ENCODE data around the gene FCRLA.
"Not testable (repeated sequence)": the region's sequence is repeated elsewhere in the genome, so short reads cannot be mapped to it uniquely, and the experiment has no call there.

Gene FCRLA

DNA sequence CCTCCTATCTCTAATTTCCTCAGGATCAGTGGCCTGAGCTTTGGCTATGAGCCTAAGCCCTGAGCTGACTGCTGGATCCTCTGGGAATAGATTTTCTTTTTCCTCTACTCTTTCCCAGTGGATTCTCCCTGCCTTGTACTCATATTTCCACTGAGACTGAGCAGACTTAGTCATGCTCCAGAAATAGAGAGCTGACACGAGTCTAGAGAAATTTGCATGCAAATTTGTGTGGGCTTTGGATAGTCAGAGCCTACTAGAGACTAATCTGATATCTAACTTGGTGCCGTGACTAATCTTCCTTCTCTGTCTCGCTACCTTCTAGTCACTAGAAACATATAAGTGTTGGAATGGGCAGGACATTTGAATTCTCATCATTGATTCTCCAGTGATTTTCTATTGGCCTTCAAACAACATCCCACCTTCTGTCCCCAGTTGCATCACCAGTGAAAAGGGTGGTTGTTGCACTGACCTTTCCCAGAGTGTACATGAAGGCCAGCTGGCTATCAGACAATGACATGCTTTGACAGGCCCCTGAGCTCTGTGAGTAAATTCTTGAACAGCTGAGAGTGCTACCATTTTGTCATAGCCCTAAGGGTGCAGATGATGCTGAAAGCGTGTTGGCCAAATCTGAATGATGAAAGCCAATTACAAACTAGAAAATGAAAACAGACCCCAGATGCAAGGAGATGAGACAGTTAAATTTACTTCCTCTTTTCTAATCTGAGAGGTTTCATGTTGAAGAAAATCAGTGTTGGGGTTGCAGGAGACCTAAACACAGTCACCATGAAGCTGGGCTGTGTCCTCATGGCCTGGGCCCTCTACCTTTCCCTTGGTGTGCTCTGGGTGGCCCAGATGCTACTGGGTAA is at the start of gene FCRLA:
Gene FCRLA (plus strand): TSS at position 748 of the 866 bp plus-strand sequence. CDS start 36 bp downstream, at position 784.
- Mint-ChIP-seq H3K4me3 (no peak within 1 kb of the TSS), H3K9me3 (no peaks in the 10 kb centered on the region), H3K4me1 (no peaks in the 10 kb centered on the region), H3K27ac (no peak within 1 kb of the TSS), H3K36me3 (no peaks in the 10 kb centered on the region)
- peak in 1 of 2 donors; percentile 41 for DNase-seq (ENCODE audit: low spot score in 2 of 2)
- peak; percentile 92 for ATAC-seq

- H3K27ac Mint-ChIP-seq; H3K9me3 Mint-ChIP-seq; H3K4me1 Mint-ChIP-seq; ATAC-seq; H3K36me3 Mint-ChIP-seq; DNase-seq (ENCODE audit: low spot score in 2 of 2); H3K4me3 Mint-ChIP-seq: not testable (repeated sequence)
These were observed 48.5 kb upstream of the FCRLA start for GRCh38 chr1:161658524-161658923.

GRCh38 chr1:161661660-161662311 is 45.2 kb upstream of the FCRLA start:
- not testable (repeated sequence) for DNase-seq (ENCODE audit: low spot score in 2 of 2); H3K9me3 Mint-ChIP-seq; H3K4me3 Mint-ChIP-seq; H3K36me3 Mint-ChIP-seq; H3K4me1 Mint-ChIP-seq; ATAC-seq; H3K27ac Mint-ChIP-seq

DNA sequence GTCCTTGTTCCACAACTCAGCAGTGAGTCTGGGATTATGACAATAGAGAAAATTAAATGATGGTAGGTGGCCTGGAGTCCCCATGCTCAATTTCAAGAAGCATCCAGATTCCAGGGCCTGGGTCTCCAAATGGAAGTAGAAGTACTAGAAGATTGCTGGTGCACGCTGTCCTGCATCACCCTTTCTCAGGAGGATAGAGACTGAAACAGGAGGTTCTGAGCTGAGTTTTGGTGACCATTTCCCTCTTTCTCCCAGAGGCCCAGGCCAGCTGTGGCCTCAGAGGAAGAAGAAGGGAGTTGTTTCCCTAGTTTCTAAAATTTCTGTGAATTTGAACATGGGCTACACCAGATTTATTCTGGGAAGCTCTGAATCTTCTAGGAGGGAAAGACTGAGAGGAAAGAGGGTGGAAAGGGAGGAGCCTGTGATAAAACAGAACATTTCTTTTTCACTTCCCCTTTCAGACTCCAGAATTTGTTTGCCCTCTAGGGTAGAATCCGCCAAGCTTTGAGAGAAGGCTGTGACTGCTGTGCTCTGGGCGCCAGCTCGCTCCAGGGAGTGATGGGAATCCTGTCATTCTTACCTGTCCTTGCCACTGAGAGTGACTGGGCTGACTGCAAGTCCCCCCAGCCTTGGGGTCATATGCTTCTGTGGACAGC is 44.2 kb upstream of the FCRLA start, which contains the start of gene FCGR2B:
Gene FCGR2B (plus strand): TSS at position 460 of the 656 bp plus-strand sequence. CDS start 99 bp downstream, at position 559.
- H3K4me1 Mint-ChIP-seq, H3K4me3 Mint-ChIP-seq, ATAC-seq: not testable (repeated sequence)

DNA sequence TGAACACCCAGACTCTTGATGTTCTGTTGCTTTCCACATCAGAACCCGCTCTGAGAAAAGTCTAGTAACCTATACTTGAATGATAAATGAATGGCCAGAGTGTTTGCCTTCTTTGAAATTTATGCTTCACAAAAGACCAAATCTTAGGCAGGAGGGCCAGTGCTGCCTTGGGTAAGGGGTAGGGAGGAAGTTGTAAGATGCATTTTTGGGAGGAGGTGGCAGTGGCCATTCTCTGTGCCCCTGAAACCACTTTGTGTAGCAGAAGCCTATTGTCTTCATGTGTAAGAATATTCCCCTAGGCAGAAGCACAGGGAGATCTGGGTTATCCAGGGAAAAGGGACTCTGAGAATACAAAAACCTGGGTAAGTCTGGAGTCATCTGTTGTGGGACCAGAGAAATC is 43.5 kb upstream of the FCRLA start:
- not testable (repeated sequence) for H3K9me3 Mint-ChIP-seq; H3K4me1 Mint-ChIP-seq; DNase-seq (ENCODE audit: low spot score in 2 of 2); ATAC-seq; H3K27ac Mint-ChIP-seq; H3K36me3 Mint-ChIP-seq; H3K4me3 Mint-ChIP-seq

More for the DNA sequence above, 44.2 kb upstream of the FCRLA start, which contains the start of gene FCGR2B:
- DNase-seq (ENCODE audit: low spot score in 2 of 2); H3K36me3 Mint-ChIP-seq; H3K9me3 Mint-ChIP-seq; H3K27ac Mint-ChIP-seq: not testable (repeated sequence)

DNA sequence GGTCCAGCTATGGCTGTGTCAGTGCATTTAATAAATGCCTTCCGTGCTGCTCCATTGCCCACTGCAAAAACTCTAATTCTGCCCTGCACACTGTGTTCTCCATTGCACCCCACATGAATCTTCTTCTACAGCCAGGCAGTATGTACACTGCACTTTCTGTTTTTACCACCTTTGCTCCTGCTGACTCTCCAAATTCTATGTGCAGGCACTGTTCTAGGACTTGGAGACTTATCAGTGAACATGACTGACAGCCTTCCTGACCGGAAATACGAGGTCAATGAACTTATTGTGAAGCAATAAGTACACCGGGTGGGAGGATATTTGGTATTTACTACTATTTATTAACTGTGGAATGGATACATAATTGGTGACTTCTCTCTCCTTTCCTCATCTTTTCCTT is 42.3 kb upstream of the FCRLA start:
- H3K9me3 Mint-ChIP-seq; H3K4me1 Mint-ChIP-seq; H3K4me3 Mint-ChIP-seq; ATAC-seq; H3K36me3 Mint-ChIP-seq; H3K27ac Mint-ChIP-seq; DNase-seq (ENCODE audit: low spot score in 2 of 2): not testable (repeated sequence)

GRCh38 chr1:161671045-161672020 is 35.7 kb upstream of the FCRLA start:
- not testable (repeated sequence) for H3K27ac Mint-ChIP-seq; H3K36me3 Mint-ChIP-seq; DNase-seq (ENCODE audit: low spot score in 2 of 2); H3K9me3 Mint-ChIP-seq; H3K4me3 Mint-ChIP-seq
- ATAC-seq = peak; percentile 40
- peaks cover 16% of the 10 kb centered on the region for H3K4me1 Mint-ChIP-seq

GRCh38 chr1:161673437-161673836 is 33.6 kb upstream of the FCRLA start:
- not testable (repeated sequence) for ATAC-seq; H3K4me3 Mint-ChIP-seq; H3K9me3 Mint-ChIP-seq; H3K36me3 Mint-ChIP-seq; DNase-seq (ENCODE audit: low spot score in 2 of 2); H3K27ac Mint-ChIP-seq
- H3K4me1 Mint-ChIP-seq = peaks cover 16% of the 10 kb centered on the region

- not testable (repeated sequence) for H3K27ac Mint-ChIP-seq; H3K9me3 Mint-ChIP-seq; H3K4me3 Mint-ChIP-seq; DNase-seq (ENCODE audit: low spot score in 2 of 2); H3K36me3 Mint-ChIP-seq
- peaks cover 16% of the 10 kb centered on the region for H3K4me1 Mint-ChIP-seq
- peak; percentile 48 for ATAC-seq
These were observed 32.6 kb upstream of the FCRLA start for GRCh38 chr1:161674447-161674846.

- DNase-seq (ENCODE audit: low spot score in 2 of 2); H3K9me3 Mint-ChIP-seq; H3K36me3 Mint-ChIP-seq; ATAC-seq; H3K4me3 Mint-ChIP-seq: not testable (repeated sequence)
- Mint-ChIP-seq H3K4me1 (peaks cover 16% of the 10 kb centered on the region), H3K27ac (peak overlapping the region; percentile 26)
These were observed 32.1 kb upstream of the FCRLA start for GRCh38 chr1:161674908-161675307.

DNA sequence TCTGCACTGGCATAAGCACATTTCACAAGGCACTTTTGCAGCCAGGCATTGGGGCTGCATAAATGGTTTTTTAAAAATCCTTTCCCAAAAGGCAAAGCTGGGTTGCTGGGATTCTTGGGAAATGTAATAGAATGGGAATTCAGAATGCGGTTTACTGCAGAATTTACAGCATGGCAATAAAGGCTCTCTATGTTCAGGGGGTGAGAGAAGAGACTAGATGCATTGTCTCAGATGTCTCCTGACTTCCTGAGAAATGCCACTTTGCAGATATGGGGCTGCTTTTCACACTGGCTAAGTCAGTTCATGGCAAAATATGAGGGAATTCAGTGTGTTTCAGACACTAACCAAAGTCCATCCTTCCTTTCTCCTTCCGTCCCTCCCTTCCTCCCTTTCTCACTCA is 30.6 kb upstream of the FCRLA start:
- H3K27ac Mint-ChIP-seq = no peak overlapping the region
- peaks cover 16% of the 10 kb centered on the region for H3K4me1 Mint-ChIP-seq
- no peaks in the 10 kb centered on the region for H3K36me3 Mint-ChIP-seq
- no peak for DNase-seq (ENCODE audit: low spot score in 2 of 2)
- no peaks in the 10 kb centered on the region for H3K9me3 Mint-ChIP-seq
- ATAC-seq = no peak
- no peak overlapping the region for H3K4me3 Mint-ChIP-seq

GRCh38 chr1:161676958-161677689 is 29.9 kb upstream of the FCRLA start:
- Mint-ChIP-seq H3K4me1 (peaks cover 16% of the 10 kb centered on the region), H3K4me3 (no peak overlapping the region), H3K36me3 (no peaks in the 10 kb centered on the region), H3K27ac (no peak overlapping the region), H3K9me3 (no peaks in the 10 kb centered on the region)
- ATAC-seq (no peak), DNase-seq (ENCODE audit: low spot score in 2 of 2) (no peak)

- Mint-ChIP-seq H3K9me3 (no peaks in the 10 kb centered on the region), H3K4me3 (no peak overlapping the region), H3K4me1 (peaks cover 16% of the 10 kb centered on the region), H3K36me3 (no peaks in the 10 kb centered on the region), H3K27ac (no peak overlapping the region)
- DNase-seq (ENCODE audit: low spot score in 2 of 2) (no peak), ATAC-seq (no peak)
These were observed 28.5 kb upstream of the FCRLA start for GRCh38 chr1:161678500-161678899.

GRCh38 chr1:161681879-161682278 is 25.1 kb upstream of the FCRLA start:
- no peak overlapping the region for H3K4me3 Mint-ChIP-seq
- no peak for ATAC-seq
- DNase-seq (ENCODE audit: low spot score in 2 of 2) = no peak
- no peaks in the 10 kb centered on the region for H3K9me3 Mint-ChIP-seq
- H3K27ac Mint-ChIP-seq = no peak overlapping the region
- H3K36me3 Mint-ChIP-seq = no peaks in the 10 kb centered on the region
- no peaks in the 10 kb centered on the region for H3K4me1 Mint-ChIP-seq
